ENCODE data around the gene CASP9.
"Not testable (repeated sequence)": the region's sequence is repeated elsewhere in the genome, so short reads cannot be mapped to it uniquely, and the experiment has no call there.

CASP9 gene

GRCh38 chr1:15493869-15494390 lies 30.1 kb downstream of the CASP9 start:
- DNase-seq, result no peak

- no peak for DNase-seq
These were observed 31.4 kb downstream of the CASP9 start for GRCh38 chr1:15492596-15492995.

- not testable (repeated sequence) for DNase-seq
These were observed 33.0 kb downstream of the CASP9 start for GRCh38 chr1:15491010-15491409.

GRCh38 chr1:15489052-15489736 lies 34.8 kb downstream of the CASP9 start:
- DNase-seq, result no peak

GRCh38 chr1:15488371-15488770 lies 35.6 kb downstream of the CASP9 start:
- DNase-seq, result no peak

GRCh38 chr1:15486844-15487610 lies 37.0 kb downstream of the CASP9 start:
- DNase-seq, result not testable (repeated sequence)

GRCh38 chr1:15485636-15486035 lies 38.4 kb downstream of the CASP9 start:
- no peak for DNase-seq

- not testable (repeated sequence) for DNase-seq
These were observed 39.6 kb downstream of the CASP9 start for GRCh38 chr1:15484443-15484842.

- DNase-seq, result no peak
These were observed 40.0 kb downstream of the CASP9 start for GRCh38 chr1:15483971-15484370.

GRCh38 chr1:15482983-15483543 lies 41.0 kb downstream of the CASP9 start:
- DNase-seq, result not testable (repeated sequence)

GRCh38 chr1:15482455-15482854 lies 41.6 kb downstream of the CASP9 start:
- DNase-seq, result not testable (repeated sequence)

GRCh38 chr1:15479654-15480347 lies 44.2 kb downstream of the CASP9 start:
- no peak for DNase-seq

- DNase-seq, result no peak
These were observed 46.3 kb downstream of the CASP9 start for GRCh38 chr1:15477646-15478212.

GRCh38 chr1:15476927-15477326 lies 47.1 kb downstream of the CASP9 start:
- no peak for DNase-seq

- no peak for DNase-seq
These were observed 48.2 kb downstream of the CASP9 start, which contains the start of gene CELA2B for GRCh38 chr1:15475752-15476314. Gene CELA2B (plus strand): TSS chr1:15476104. CDS start chr1:15476126, 22 bp downstream.

- no peak for DNase-seq
These were observed 51.4 kb downstream of the CASP9 start for GRCh38 chr1:15472587-15472986.

- DNase-seq, result not testable (repeated sequence)
These were observed 52.3 kb downstream of the CASP9 start for GRCh38 chr1:15471723-15472122.

- not testable (repeated sequence) for DNase-seq
These were observed 52.9 kb downstream of the CASP9 start for GRCh38 chr1:15471067-15471466.

GRCh38 chr1:15469821-15470448 lies 54.1 kb downstream of the CASP9 start:
- not testable (repeated sequence) for DNase-seq

- DNase-seq, result no peak
These were observed 54.7 kb downstream of the CASP9 start for GRCh38 chr1:15469361-15469760.

GRCh38 chr1:15468145-15468544 lies 55.9 kb downstream of the CASP9 start:
- no peak for DNase-seq
